Endothelial cell (in vitro differentiated cells): ENCODE data around the gene VIL1. TPM values are rescaled to one million over a fixed set of nuclear protein-coding genes. Genes with fewer than 3 reads are reported as not detected.

Experiments
- DNase-seq: peaks from one replicate; pipeline ENCODE4 v3.0.0; 2021; ENCODE audit warnings: low spot score
- H3K27ac Mint-ChIP-seq: one replicate; pipeline ENCODE4 v1.8.0; 2021; ENCODE audit warnings: mixed read lengths, inconsistent platforms; ENCODE audit not compliant: unreplicated experiment
- H3K27me3 Mint-ChIP-seq: one replicate; pipeline ENCODE4 v1.8.0; 2021; ENCODE audit warnings: mild to moderate bottlenecking, moderate library complexity, mixed read lengths, inconsistent platforms; ENCODE audit not compliant: unreplicated experiment
- H3K36me3 Mint-ChIP-seq: one replicate; pipeline ENCODE4 v1.8.0; 2021; ENCODE audit warnings: mild to moderate bottlenecking, low read depth, mixed read lengths, inconsistent platforms; ENCODE audit not compliant: unreplicated experiment
- H3K4me1 Mint-ChIP-seq: one replicate; pipeline ENCODE4 v1.8.0; 2021; ENCODE audit warnings: mild to moderate bottlenecking, mixed read lengths, inconsistent platforms; ENCODE audit not compliant: unreplicated experiment
- H3K4me3 Mint-ChIP-seq: one replicate; pipeline ENCODE4 v1.8.0; 2021; ENCODE audit warnings: mild to moderate bottlenecking, mixed read lengths, inconsistent platforms; ENCODE audit not compliant: unreplicated experiment
- H3K9me3 Mint-ChIP-seq: one replicate; pipeline ENCODE4 v1.8.0; 2021; ENCODE audit warnings: mixed read lengths, inconsistent platforms; ENCODE audit not compliant: unreplicated experiment
- total RNA-seq: library from RNA; stranded (reverse); fragmentation: NEBNext Ultra II Directional; extraction: Animal tissue kit (Norgen Biotek cat#: 25700); gene quantifications from one replicate; pipeline ENCODE4 v1.2.1, GENCODE V29; 2021; ENCODE audit not compliant: unreplicated experiment
- TF ChIP-seq, protein P1 (sequence below): fragments of 200-600 bp; sonication (generic); IDR thresholded peaks from one replicate; pipeline ENCODE4 v1.5.0; 2021; ENCODE audit warnings: antibody characterized with exemption; ENCODE audit not compliant: unreplicated experiment

The VIL1 gene
- total RNA-seq, 1 donor from 2014 or later: 0.44 TPM

DNA sequence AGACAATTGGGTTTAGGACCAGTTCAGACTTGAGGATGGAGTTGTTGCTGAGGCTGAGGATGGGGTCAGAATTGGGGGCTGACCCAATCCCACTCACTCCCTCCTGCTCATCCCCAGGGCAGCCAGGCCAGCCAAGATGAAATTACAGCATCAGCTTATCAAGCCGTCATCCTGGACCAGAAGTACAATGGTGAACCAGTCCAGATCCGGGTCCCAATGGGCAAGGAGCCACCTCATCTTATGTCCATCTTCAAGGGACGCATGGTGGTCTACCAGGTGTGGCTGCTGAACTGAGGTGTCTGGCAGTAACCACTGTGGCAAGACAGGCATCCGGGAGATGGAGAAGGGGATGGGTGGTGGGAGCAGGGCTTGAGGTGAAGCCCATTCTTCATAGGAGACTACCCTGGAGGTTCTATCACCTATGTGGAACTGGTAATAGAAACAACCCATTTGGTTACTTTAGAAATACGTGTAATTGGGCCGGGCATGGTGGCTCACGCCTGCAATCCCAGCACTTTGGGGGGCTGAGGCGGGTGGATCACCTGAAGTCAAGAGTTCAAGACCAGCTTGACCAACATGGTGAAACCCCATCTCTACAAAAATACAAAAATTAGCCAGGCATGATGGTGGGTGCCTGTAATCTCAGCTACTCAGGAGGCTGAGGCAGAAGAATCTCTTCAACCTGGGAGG, 13.9 kb downstream of the VIL1 start:
- H3K27me3 Mint-ChIP-seq: peaks cover 12% of the 10 kb centered on the region
- no peaks in the 10 kb centered on the region for H3K36me3 Mint-ChIP-seq

DNA sequence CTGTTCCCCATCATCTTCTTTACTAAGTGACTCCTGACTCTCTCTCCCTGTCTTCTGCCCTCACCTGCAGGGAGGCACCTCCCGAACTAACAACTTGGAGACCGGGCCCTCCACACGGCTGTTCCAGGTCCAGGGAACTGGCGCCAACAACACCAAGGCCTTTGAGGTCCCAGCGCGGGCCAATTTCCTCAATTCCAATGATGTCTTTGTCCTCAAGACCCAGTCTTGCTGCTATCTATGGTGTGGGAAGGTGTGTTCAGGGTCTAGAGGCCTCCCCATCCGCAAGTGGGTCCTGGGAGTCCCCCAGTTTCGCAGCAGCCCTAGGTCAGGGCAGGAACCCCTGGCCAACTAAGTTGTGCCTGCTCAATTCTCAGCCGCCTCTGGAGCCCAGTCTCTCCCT, 15.5 kb downstream of the VIL1 start:
- TF ChIP-seq, protein P1, sequence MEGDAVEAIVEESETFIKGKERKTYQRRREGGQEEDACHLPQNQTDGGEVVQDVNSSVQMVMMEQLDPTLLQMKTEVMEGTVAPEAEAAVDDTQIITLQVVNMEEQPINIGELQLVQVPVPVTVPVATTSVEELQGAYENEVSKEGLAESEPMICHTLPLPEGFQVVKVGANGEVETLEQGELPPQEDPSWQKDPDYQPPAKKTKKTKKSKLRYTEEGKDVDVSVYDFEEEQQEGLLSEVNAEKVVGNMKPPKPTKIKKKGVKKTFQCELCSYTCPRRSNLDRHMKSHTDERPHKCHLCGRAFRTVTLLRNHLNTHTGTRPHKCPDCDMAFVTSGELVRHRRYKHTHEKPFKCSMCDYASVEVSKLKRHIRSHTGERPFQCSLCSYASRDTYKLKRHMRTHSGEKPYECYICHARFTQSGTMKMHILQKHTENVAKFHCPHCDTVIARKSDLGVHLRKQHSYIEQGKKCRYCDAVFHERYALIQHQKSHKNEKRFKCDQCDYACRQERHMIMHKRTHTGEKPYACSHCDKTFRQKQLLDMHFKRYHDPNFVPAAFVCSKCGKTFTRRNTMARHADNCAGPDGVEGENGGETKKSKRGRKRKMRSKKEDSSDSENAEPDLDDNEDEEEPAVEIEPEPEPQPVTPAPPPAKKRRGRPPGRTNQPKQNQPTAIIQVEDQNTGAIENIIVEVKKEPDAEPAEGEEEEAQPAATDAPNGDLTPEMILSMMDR: no peak
- H3K27ac Mint-ChIP-seq: no peak overlapping the region
- H3K9me3 Mint-ChIP-seq: no peaks in the 10 kb centered on the region

More for the DNA sequence above, 13.9 kb downstream of the VIL1 start:
- H3K4me3 Mint-ChIP-seq: no peak overlapping the region
- no peaks in the 10 kb centered on the region for H3K9me3 Mint-ChIP-seq
- no peak for DNase-seq
- TF ChIP-seq, protein P1: no peak
- no peak overlapping the region for H3K27ac Mint-ChIP-seq
- H3K4me1 Mint-ChIP-seq: no peaks in the 10 kb centered on the region

DNA sequence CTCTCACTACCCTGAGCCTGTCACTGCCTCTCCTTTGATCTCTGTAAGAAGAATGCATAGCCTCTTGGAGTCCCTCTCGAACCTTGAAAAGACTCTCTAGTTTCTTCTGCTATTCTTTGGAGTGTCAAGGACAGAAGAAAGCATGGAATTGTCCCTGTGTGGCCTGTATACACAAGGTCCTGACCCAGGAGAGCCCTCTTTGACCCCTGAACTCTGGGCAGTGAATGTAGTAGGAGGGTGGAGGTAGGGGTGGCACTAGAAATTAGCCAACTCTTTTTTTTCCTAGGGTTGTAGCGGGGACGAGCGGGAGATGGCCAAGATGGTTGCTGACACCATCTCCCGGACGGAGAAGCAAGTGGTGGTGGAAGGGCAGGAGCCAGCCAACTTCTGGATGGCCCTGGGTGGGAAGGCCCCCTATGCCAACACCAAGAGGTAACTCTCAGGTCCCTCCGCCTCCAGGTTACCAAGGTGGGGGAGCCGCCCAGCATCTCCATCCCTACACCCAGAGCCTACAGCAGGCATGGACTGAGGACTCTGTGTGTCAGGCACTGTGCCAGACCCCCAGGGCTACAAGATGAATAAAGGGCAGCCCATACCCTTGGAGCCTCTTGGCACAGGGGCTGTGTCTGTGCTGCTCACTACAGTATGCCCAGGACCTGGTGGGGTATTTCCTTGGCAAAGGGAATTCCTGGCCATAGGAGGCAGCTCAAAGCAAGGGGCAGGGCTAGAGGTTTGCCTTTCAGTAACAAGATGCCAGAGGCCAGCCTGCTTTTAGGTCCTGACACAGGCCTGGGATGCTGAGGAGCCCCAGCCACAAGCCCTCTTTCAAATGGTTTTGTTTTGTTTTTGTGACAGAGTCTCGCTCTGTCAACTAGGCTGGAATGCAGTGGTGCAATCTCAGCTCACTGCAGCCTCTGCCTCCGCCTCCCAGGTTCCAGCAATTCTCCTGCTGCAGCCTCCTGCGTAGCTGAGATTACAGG, 16.4 kb downstream of the VIL1 start:
- H3K36me3 Mint-ChIP-seq: no peaks in the 10 kb centered on the region

More for the DNA sequence above, 15.5 kb downstream of the VIL1 start:
- Mint-ChIP-seq H3K36me3 (no peaks in the 10 kb centered on the region), H3K27me3 (peaks cover 10% of the 10 kb centered on the region), H3K4me1 (no peaks in the 10 kb centered on the region), H3K4me3 (no peak overlapping the region)
- no peak for DNase-seq

DNA sequence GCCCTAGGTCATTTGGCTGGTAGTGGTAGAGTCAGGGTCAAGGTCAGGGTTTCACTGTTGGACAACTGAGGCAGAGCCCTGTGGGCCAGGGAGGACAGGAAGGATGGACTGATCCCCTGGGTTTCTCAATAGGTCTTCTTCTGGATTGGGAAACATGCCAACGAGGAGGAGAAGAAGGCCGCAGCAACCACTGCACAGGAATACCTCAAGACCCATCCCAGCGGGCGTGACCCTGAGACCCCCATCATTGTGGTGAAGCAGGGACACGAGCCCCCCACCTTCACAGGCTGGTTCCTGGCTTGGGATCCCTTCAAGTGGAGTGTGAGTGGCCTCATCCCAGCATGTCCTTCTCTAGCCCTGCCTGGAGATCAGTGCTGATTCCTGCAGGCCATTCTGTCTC, 18.1 kb downstream of the VIL1 start:
- TF ChIP-seq, protein P1: no peak
- H3K4me1 Mint-ChIP-seq: no peaks in the 10 kb centered on the region
- H3K4me3 Mint-ChIP-seq: no peak overlapping the region
- H3K9me3 Mint-ChIP-seq: no peaks in the 10 kb centered on the region
- H3K36me3 Mint-ChIP-seq: peaks cover 3% of the 10 kb centered on the region
- peaks cover 11% of the 10 kb centered on the region for H3K27me3 Mint-ChIP-seq
- no peak overlapping the region for H3K27ac Mint-ChIP-seq
- no peak for DNase-seq

More for the DNA sequence above, 16.4 kb downstream of the VIL1 start:
- Mint-ChIP-seq H3K27ac (no peak overlapping the region), H3K4me1 (no peaks in the 10 kb centered on the region), H3K9me3 (no peaks in the 10 kb centered on the region), H3K27me3 (peaks cover 10% of the 10 kb centered on the region), H3K4me3 (no peak overlapping the region)
- TF ChIP-seq, protein P1: no peak
- no peak for DNase-seq
